ENCODE results near the gene DDB1.

GRCh38 chr11:61287338-61287977 is 45.4 kb downstream of the DDB1 start:
- TF ChIP-seq NFXL1 (IDR thresholded peaks at IDR 0.05; ENCODE audit: borderline replicate concordance) (no peak), POLR2A (IDR thresholded peaks at IDR 0.05; ENCODE audit: low read depth, low read length) (no peak), RUNX3 (IDR thresholded peaks at IDR 0.05; ENCODE audit: low read length) (no peak), CTCF (IDR thresholded peaks at IDR 0.05 in 2 of 3, conservative IDR thresholded peaks at IDR 0.05 in 1 of 3; ENCODE audit: control insufficient read depth in 2 of 3, extremely low read depth in 1 of 3, insufficient read depth in 1 of 3, low read depth in 3 of 3, low read length in 3 of 3) (no peak), CHD1 (IDR thresholded peaks at IDR 0.05; ENCODE audit: low read depth, low read length) (no peak), SIN3A (IDR thresholded peaks at IDR 0.05; ENCODE audit: low read depth, low read length) (no peak), NFIC (IDR thresholded peaks at IDR 0.05; ENCODE audit: low read depth, low read length) (no peak), EZH2 (IDR thresholded peaks at IDR 0.05; ENCODE audit: borderline replicate concordance, control insufficient read depth, low read depth, low read length) (no peak), RBBP5 (conservative IDR thresholded peaks at IDR 0.05) (no peak)

All from GM12878 (cell line).